Caco-2 (cell line): ENCODE results near the gene OSBPL2. TPM values are rescaled to one million over a fixed set of nuclear protein-coding genes. Genes with fewer than 3 reads are reported as not detected.

Source experiments
- BruUV-seq: library from RNA; stranded (reverse); fragments of 400-500 nt; replicated peaks from 2 replicates; lab custom pipeline; 2021; lab: Mats Ljungman, UMichigan
- CTCF ChIA-PET: fragments of 300-600 bp; sonication (Branson Sonifier 250); formaldehyde crosslinking; loops from one replicate; lab custom pipeline; 2022; ENCODE audit warnings: antibody characterized with exemption; lab: Charles Lee
- POLR2A ChIA-PET: fragments of 300-600 bp; sonication (Branson Sonifier 250); formaldehyde crosslinking; loops from one replicate; lab custom pipeline; 2022; ENCODE audit warnings: antibody characterized with exemption; lab: Charles Lee
- DNase-seq, 2 experiments: peaks; one replicate each; pipeline versions ENCODE4 v3.0.0 to v3.0.0-alpha.2; 2020 to 2022
- H3K27me3 ChIP-seq: replicated peaks from 2 replicates; pipeline ENCODE4 v1.6.0; 2011; ENCODE audit warnings: low read length; ENCODE audit not compliant: control insufficient read depth, insufficient read depth
- H3K36me3 ChIP-seq: 2 replicates; pipeline ENCODE4 v1.5.1; 2011; ENCODE audit warnings: low read length; ENCODE audit not compliant: control insufficient read depth, insufficient read depth
- H3K4me1 ChIP-seq: fragments of 250-450 bp; sonication (Bioruptor Pico); 2 replicates; pipeline ENCODE4 v1.5.1; 2020; ENCODE audit warnings: mild to moderate bottlenecking
- H3K4me3 ChIP-seq: 2 replicates; pipeline ENCODE4 v1.5.1; 2011; ENCODE audit warnings: low read depth, mild to moderate bottlenecking, control low read depth, low read length
- H3K9me3 ChIP-seq: fragments of 250-450 bp; sonication (Bioruptor Pico); 2 replicates; pipeline ENCODE4 v1.5.1; 2020; ENCODE audit warnings: mild to moderate bottlenecking, moderate library complexity
- H3K27ac Mint-ChIP-seq: one replicate; pipeline ENCODE4 v1.8.0; 2022; ENCODE audit warnings: mixed read lengths; ENCODE audit not compliant: unreplicated experiment
- H3K27me3 Mint-ChIP-seq: one replicate; pipeline ENCODE4 v1.8.0; 2022; ENCODE audit warnings: mixed read lengths; ENCODE audit not compliant: insufficient read depth, unreplicated experiment
- H3K36me3 Mint-ChIP-seq: one replicate; pipeline ENCODE4 v1.8.0; 2022; ENCODE audit warnings: mild to moderate bottlenecking, mixed read lengths; ENCODE audit not compliant: insufficient read depth, unreplicated experiment
- H3K4me1 Mint-ChIP-seq: one replicate; pipeline ENCODE4 v1.8.0; 2022; ENCODE audit warnings: low read depth, mixed read lengths; ENCODE audit not compliant: unreplicated experiment
- H3K4me3 Mint-ChIP-seq: one replicate; pipeline ENCODE4 v1.8.0; 2022; ENCODE audit warnings: mild to moderate bottlenecking, moderate library complexity, mixed read lengths; ENCODE audit not compliant: unreplicated experiment
- H3K9me3 Mint-ChIP-seq: one replicate; pipeline ENCODE4 v1.8.0; 2022; ENCODE audit warnings: mixed read lengths; ENCODE audit not compliant: unreplicated experiment
- intact Hi-C: fragments of 100-400 bp; cut with micrococcal nuclease; formaldehyde crosslinking; loops from one replicate; pipeline ENCODE4 v1.10.0; 2022; ENCODE audit not compliant: unreplicated experiment
- total RNA-seq: library from RNA; stranded (reverse); gene quantifications from 2 replicates; pipeline ENCODE4 v1.2.3, GENCODE V29; 2022
- TF ChIP-seq, protein P1 (sequence below), 2 experiments: fragments of 200-600 bp in 1 of 2; IDR thresholded peaks; 1 replicate in 1 of 2; 2 replicates in 1 of 2; pipeline versions ENCODE4 v1.5.1 to v1.8.0; 2011 to 2022; ENCODE audit warnings: antibody characterized with exemption in 1 of 2, control low read depth in 1 of 2, inconsistent platforms in 1 of 2, low read depth in 1 of 2, low read length in 1 of 2, mild to moderate bottlenecking in 1 of 2, moderate library complexity in 1 of 2; ENCODE audit not compliant: insufficient read depth in 1 of 2, severe bottlenecking in 1 of 2, unreplicated experiment in 1 of 2

Gene OSBPL2
- total RNA-seq, 1 experiment from 2014 or later, result 132 TPM

GRCh38 chr20:62255976-62256375 lies 17.7 kb downstream of the OSBPL2 start:
- ChIA-PET CTCF (no interaction called here), POLR2A (no interaction called here)
- Mint-ChIP-seq H3K27me3 (no peaks in the 10 kb centered on the region), H3K27ac (no peak overlapping the region), H3K9me3 (no peaks in the 10 kb centered on the region), H3K4me1 (no peaks in the 10 kb centered on the region), H3K36me3 (peaks cover 76% of the 10 kb centered on the region), H3K4me3 (no peak overlapping the region)
- Histone ChIP-seq H3K36me3 (peaks cover 7% of the 10 kb centered on the region), H3K4me3 (no peak overlapping the region), H3K27me3 (no peaks in the 10 kb centered on the region), H3K4me1 (no peaks in the 10 kb centered on the region), H3K9me3 (no peaks in the 10 kb centered on the region)
- TF ChIP-seq, protein P1, sequence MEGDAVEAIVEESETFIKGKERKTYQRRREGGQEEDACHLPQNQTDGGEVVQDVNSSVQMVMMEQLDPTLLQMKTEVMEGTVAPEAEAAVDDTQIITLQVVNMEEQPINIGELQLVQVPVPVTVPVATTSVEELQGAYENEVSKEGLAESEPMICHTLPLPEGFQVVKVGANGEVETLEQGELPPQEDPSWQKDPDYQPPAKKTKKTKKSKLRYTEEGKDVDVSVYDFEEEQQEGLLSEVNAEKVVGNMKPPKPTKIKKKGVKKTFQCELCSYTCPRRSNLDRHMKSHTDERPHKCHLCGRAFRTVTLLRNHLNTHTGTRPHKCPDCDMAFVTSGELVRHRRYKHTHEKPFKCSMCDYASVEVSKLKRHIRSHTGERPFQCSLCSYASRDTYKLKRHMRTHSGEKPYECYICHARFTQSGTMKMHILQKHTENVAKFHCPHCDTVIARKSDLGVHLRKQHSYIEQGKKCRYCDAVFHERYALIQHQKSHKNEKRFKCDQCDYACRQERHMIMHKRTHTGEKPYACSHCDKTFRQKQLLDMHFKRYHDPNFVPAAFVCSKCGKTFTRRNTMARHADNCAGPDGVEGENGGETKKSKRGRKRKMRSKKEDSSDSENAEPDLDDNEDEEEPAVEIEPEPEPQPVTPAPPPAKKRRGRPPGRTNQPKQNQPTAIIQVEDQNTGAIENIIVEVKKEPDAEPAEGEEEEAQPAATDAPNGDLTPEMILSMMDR (IDR thresholded peaks at IDR 0.05; ENCODE audit: insufficient read depth in 1 of 2, low read depth in 1 of 2, low read length in 1 of 2, severe bottlenecking in 1 of 2, unreplicated experiment in 1 of 2), result no peak
- no peak for DNase-seq
- intact Hi-C loops, result no loop called here
- no TSS peak for BruUV-seq

- intact Hi-C loops, result no loop called here
- no peak overlapping the region for H3K27ac Mint-ChIP-seq
- no peaks in the 10 kb centered on the region for H3K4me1 Mint-ChIP-seq
- peaks cover 93% of the 10 kb centered on the region for H3K36me3 Mint-ChIP-seq
- H3K27me3 Mint-ChIP-seq, result no peaks in the 10 kb centered on the region
- no peak overlapping the region for H3K4me3 Mint-ChIP-seq
- Histone ChIP-seq H3K4me3 (no peak overlapping the region), H3K27me3 (no peaks in the 10 kb centered on the region), H3K4me1 (no peaks in the 10 kb centered on the region), H3K9me3 (no peaks in the 10 kb centered on the region), H3K36me3 (peaks cover 8% of the 10 kb centered on the region)
- DNase-seq, result no peak
- BruUV-seq, result no TSS peak
- ChIA-PET CTCF (no interaction called here), POLR2A (no interaction called here)
- H3K9me3 Mint-ChIP-seq, result no peaks in the 10 kb centered on the region
- TF ChIP-seq, protein P1 (IDR thresholded peaks at IDR 0.05; ENCODE audit: insufficient read depth in 1 of 2, low read depth in 1 of 2, low read length in 1 of 2, severe bottlenecking in 1 of 2, unreplicated experiment in 1 of 2), result no peak
Observed at GRCh38 chr20:62258499-62259293, 20.4 kb downstream of the OSBPL2 start.

DNA sequence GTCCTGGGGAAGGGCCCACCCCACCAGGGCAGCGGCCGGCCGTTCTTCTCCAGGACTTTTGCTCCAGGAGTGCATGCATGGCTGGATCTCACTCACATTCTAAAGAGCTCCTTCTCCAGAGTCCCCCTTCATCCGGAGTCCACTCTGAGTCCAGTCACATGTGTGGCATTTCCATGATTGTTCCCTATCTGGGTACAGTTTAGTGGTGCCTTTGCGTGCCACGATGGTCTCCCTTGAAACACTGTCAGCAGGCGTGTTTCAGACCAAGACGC lies 20.9 kb downstream of the OSBPL2 start:
- no peak overlapping the region for H3K27ac Mint-ChIP-seq

More for the DNA sequence above, 20.9 kb downstream of the OSBPL2 start:
- TF ChIP-seq, protein P1 (IDR thresholded peaks at IDR 0.05; ENCODE audit: insufficient read depth in 1 of 2, low read depth in 1 of 2, low read length in 1 of 2, severe bottlenecking in 1 of 2, unreplicated experiment in 1 of 2), result no peak
- no peak for DNase-seq
- Histone ChIP-seq H3K4me3 (no peak overlapping the region), H3K4me1 (no peaks in the 10 kb centered on the region), H3K9me3 (no peaks in the 10 kb centered on the region), H3K27me3 (no peaks in the 10 kb centered on the region), H3K36me3 (peaks cover 10% of the 10 kb centered on the region)
- no TSS peak for BruUV-seq
- H3K4me1 Mint-ChIP-seq, result no peaks in the 10 kb centered on the region
- H3K9me3 Mint-ChIP-seq, result no peaks in the 10 kb centered on the region
- ChIA-PET POLR2A (no interaction called here), CTCF (no interaction called here)
- intact Hi-C loops, result no loop called here
- H3K36me3 Mint-ChIP-seq, result peaks cover 94% of the 10 kb centered on the region
- no peak overlapping the region for H3K4me3 Mint-ChIP-seq
- H3K27me3 Mint-ChIP-seq, result no peaks in the 10 kb centered on the region
